Mammary epithelial cell (primary cell): Measurements from ENCODE around the gene TTLL3.

ENCODE experiments used
- CTCF ChIP-seq, 2 donors: IDR thresholded peaks in 1 of 2; conservative IDR thresholded peaks in 1 of 2; 2 replicates each; pipeline ENCODE4 v1.5.1; 2011 to 2012; ENCODE audit warnings: inconsistent platforms in 2 of 2, low read length in 2 of 2, mild to moderate bottlenecking in 2 of 2, control low read depth in 1 of 2, low read depth in 1 of 2; ENCODE audit not compliant: insufficient read depth in 1 of 2; ENCODE audit errors: extremely low read depth in 1 of 2
- EZH2 ChIP-seq: IDR thresholded peaks from 2 replicates; pipeline ENCODE4 v1.6.1; 2012; ENCODE audit warnings: low read length, inconsistent platforms, borderline replicate concordance

DNA sequence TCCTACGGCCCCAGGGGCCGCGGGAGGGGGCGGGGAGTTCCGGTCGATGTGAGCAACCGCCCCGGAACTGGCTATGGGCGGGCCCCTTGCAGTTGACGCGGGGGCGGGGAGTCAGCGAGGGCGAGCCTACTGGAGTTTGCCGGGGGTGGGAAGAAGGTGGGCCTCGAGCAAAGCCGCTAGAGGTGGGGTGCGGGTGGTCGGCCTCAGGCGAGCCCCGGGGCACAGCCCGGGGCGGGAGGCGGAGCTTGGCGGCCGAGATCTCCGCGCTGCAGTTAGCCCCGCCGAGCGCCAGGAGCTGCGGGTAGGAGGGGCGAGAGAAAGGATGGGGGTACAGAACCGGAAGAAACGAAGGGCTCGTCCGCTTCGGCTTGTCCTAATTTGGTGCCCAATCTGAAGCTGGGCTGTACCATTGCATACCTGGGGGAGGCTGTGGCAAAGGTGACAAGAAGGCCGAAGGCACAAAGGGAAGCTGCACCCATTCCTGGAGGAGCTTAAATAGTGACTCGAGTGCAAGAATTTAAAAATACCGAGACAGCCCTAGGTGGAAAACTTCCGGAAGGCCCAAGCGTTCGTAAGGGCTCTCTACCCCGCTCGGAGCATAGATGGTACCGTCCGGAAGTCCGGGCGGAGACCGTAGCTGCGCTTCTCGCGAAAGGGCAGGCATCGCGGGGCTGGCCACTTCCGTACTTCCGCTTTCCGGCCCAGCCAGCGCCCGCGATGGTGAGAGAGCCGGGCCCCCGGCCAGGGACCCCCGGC, 17.5 kb upstream of the TTLL3 start, which contains the start of the genes ARPC4 and TADA3:
- no peak for TF ChIP-seq EZH2
- no peak for TF ChIP-seq CTCF (conservative IDR thresholded peaks at IDR 0.05 in 1 of 2, IDR thresholded peaks at IDR 0.05 in 1 of 2; ENCODE audit: extremely low read depth in 1 of 2, insufficient read depth in 1 of 2, low read depth in 1 of 2, low read length in 2 of 2)
